Measurements from ENCODE around the gene DHRSX. TPM values are rescaled to one million over a fixed set of nuclear protein-coding genes. Genes with fewer than 3 reads are reported as not detected.
"Not testable (repeated sequence)": the region's sequence is repeated elsewhere in the genome, so short reads cannot be mapped to it uniquely, and the experiment has no call there.

The DHRSX gene
- total RNA-seq, 1 experiment from 2014 or later: 29.2 TPM

GRCh38 chrX:2318371-2318770 is 182.4 kb downstream of the DHRSX start:
- DNase-seq (ENCODE audit: low read depth): no peak

GRCh38 chrX:2317527-2318055 is 183.2 kb downstream of the DHRSX start:
- DNase-seq (ENCODE audit: low read depth): no peak

- DNase-seq (ENCODE audit: low read depth): no peak
Measured at GRCh38 chrX:2316534-2316933, 184.2 kb downstream of the DHRSX start.

- no peak for DNase-seq (ENCODE audit: low read depth)
Measured at GRCh38 chrX:2315434-2315833, 185.3 kb downstream of the DHRSX start.

GRCh38 chrX:2314831-2315365 is 185.9 kb downstream of the DHRSX start:
- no peak for DNase-seq (ENCODE audit: low read depth)

- DNase-seq (ENCODE audit: low read depth): no peak
Measured at GRCh38 chrX:2313864-2314640, 186.7 kb downstream of the DHRSX start.

GRCh38 chrX:2312061-2312591 is 188.7 kb downstream of the DHRSX start:
- DNase-seq (ENCODE audit: low read depth): not testable (repeated sequence)

- peak; percentile 9 for DNase-seq (ENCODE audit: low read depth)
Measured at GRCh38 chrX:2311501-2311900, 189.3 kb downstream of the DHRSX start.

- DNase-seq (ENCODE audit: low read depth): no peak
Measured at GRCh38 chrX:2301901-2302300, 198.9 kb downstream of the DHRSX start.

- DNase-seq (ENCODE audit: low read depth): no peak
Measured at GRCh38 chrX:2299871-2300270, 200.9 kb downstream of the DHRSX start.

- no peak for DNase-seq (ENCODE audit: low read depth)
Measured at GRCh38 chrX:2286731-2287130, 214.0 kb downstream of the DHRSX start.

- no peak for DNase-seq (ENCODE audit: low read depth)
Measured at GRCh38 chrX:2284601-2285000, 216.2 kb downstream of the DHRSX start.

- DNase-seq (ENCODE audit: low read depth): no peak
Measured at GRCh38 chrX:2284133-2284532, 216.6 kb downstream of the DHRSX start.

- DNase-seq (ENCODE audit: low read depth): no peak
Measured at GRCh38 chrX:2283111-2283859, 217.5 kb downstream of the DHRSX start.

GRCh38 chrX:2282490-2283090 is 218.2 kb downstream of the DHRSX start:
- DNase-seq (ENCODE audit: low read depth): no peak

GRCh38 chrX:2272337-2272736 is 228.4 kb downstream of the DHRSX start:
- DNase-seq (ENCODE audit: low read depth): no peak

- DNase-seq (ENCODE audit: low read depth): not testable (repeated sequence)
Measured at GRCh38 chrX:2271595-2271994, 229.2 kb downstream of the DHRSX start.

GRCh38 chrX:2270783-2271182 is 230.0 kb downstream of the DHRSX start:
- not testable (repeated sequence) for DNase-seq (ENCODE audit: low read depth)

GRCh38 chrX:2267890-2268289 is 232.9 kb downstream of the DHRSX start:
- no peak for DNase-seq (ENCODE audit: low read depth)

- DNase-seq (ENCODE audit: low read depth): no peak
Measured at GRCh38 chrX:2266445-2267349, 234.1 kb downstream of the DHRSX start.

Measured in LHCN-M2 (cell line).